WTC11 (cell line): ENCODE results near the gene NPAT. TPM values are rescaled to one million over a fixed set of nuclear protein-coding genes. Genes with fewer than 3 reads are reported as not detected.

ENCODE experiments used
- ATAC-seq: fragments of 200-7000 bp; cut with Tn5 transposase; 2 replicates; pipeline ENCODE4 v1.10.0; 2021; ENCODE audit warnings: mild to moderate bottlenecking, moderate library complexity
- CTCF ChIA-PET: fragments of 300-600 bp; sonication (Branson Sonifier 250); formaldehyde crosslinking; loops from one replicate; lab custom pipeline; 2021; ENCODE audit warnings: antibody characterized with exemption; lab: Charles Lee
- POLR2A ChIA-PET: fragments of 350-600 bp; sonication (Branson Sonifier 250); formaldehyde crosslinking; loops from one replicate; lab custom pipeline; 2021; ENCODE audit warnings: antibody characterized with exemption; lab: Charles Lee
- DNase-seq: peaks from one replicate; pipeline ENCODE4 v3.0.0; 2021; ENCODE audit warnings: low spot score
- H3K27ac Mint-ChIP-seq: 2 replicates; pipeline ENCODE4 v1.8.0; 2021; ENCODE audit warnings: mixed read lengths
- H3K27me3 Mint-ChIP-seq: 2 replicates; pipeline ENCODE4 v1.8.0; 2021; ENCODE audit warnings: low read depth, mild to moderate bottlenecking, moderate library complexity, mixed read lengths
- H3K36me3 Mint-ChIP-seq: 2 replicates; pipeline ENCODE4 v1.8.0; 2021; ENCODE audit warnings: mixed read lengths
- H3K4me1 Mint-ChIP-seq: 2 replicates; pipeline ENCODE4 v1.8.0; 2022; ENCODE audit warnings: mixed read lengths
- H3K4me3 Mint-ChIP-seq: 2 replicates; pipeline ENCODE4 v1.8.0; 2021; ENCODE audit warnings: mild to moderate bottlenecking, moderate library complexity, mixed read lengths
- H3K9me3 Mint-ChIP-seq: 2 replicates; pipeline ENCODE4 v1.8.0; 2021; ENCODE audit warnings: mixed read lengths
- CREB1 ChIP-seq: sonication (generic); formaldehyde crosslinking; IDR thresholded peaks from 2 replicates; pipeline ENCODE4 v1.8.0; 2023; ENCODE audit warnings: mild to moderate bottlenecking, missing genetic modification reagents
- FOXJ3 ChIP-seq: sonication (generic); formaldehyde crosslinking; IDR thresholded peaks from 2 replicates; pipeline ENCODE4 v1.9.0; 2021; ENCODE audit warnings: missing genetic modification reagents, mild to moderate bottlenecking, borderline replicate concordance
- GRHL2 ChIP-seq: fragments of 250-450 bp; sonication (Bioruptor Pico); IDR thresholded peaks from 2 replicates; pipeline ENCODE4 v1.8.0; 2022; ENCODE audit warnings: mild to moderate bottlenecking, moderate library complexity; ENCODE audit not compliant: insufficient replicate concordance, severe bottlenecking
- HMGA2 ChIP-seq: fragments of 250-450 bp; sonication (Bioruptor Pico); IDR thresholded peaks from 2 replicates; pipeline ENCODE4 v1.4.0; 2021; ENCODE audit warnings: mild to moderate bottlenecking, moderate library complexity
- OVOL2 ChIP-seq: fragments of 250-450 bp; sonication (Bioruptor Pico); IDR thresholded peaks from 2 replicates; pipeline ENCODE4 v1.9.0; 2021; ENCODE audit warnings: mild to moderate bottlenecking, borderline replicate concordance
- TEAD4 ChIP-seq: sonication (generic); formaldehyde crosslinking; IDR thresholded peaks from 2 replicates; pipeline ENCODE4 v1.8.0; 2022; ENCODE audit warnings: mild to moderate bottlenecking, missing genetic modification reagents
- ZNF138 ChIP-seq: sonication (generic); formaldehyde crosslinking; conservative IDR thresholded peaks from 2 replicates; pipeline ENCODE4 v1.8.1; 2022; ENCODE audit warnings: mild to moderate bottlenecking, moderate library complexity, missing genetic modification reagents
- ZNF317 ChIP-seq: sonication (generic); formaldehyde crosslinking; IDR thresholded peaks from 2 replicates; pipeline ENCODE4 v1.8.1; 2023; ENCODE audit warnings: low read depth, mild to moderate bottlenecking, moderate library complexity, missing genetic modification reagents, borderline replicate concordance
- ZNF396 ChIP-seq: fragments of 250-450 bp; sonication (Bioruptor Pico); IDR thresholded peaks from 2 replicates; pipeline ENCODE4 v1.8.0; 2021; ENCODE audit warnings: mild to moderate bottlenecking, moderate library complexity, borderline replicate concordance
- total RNA-seq: library from RNA; stranded (reverse); gene quantifications from 3 replicates; pipeline ENCODE4 v1.2.3, GENCODE V29; 2021
- TF ChIP-seq, protein P1 (sequence below): sonication (generic); formaldehyde crosslinking; IDR thresholded peaks from 2 replicates; pipeline ENCODE4 v1.8.1; 2022; ENCODE audit warnings: mild to moderate bottlenecking, moderate library complexity, missing genetic modification reagents
- TF ChIP-seq, protein P2 (sequence below): sonication (generic); formaldehyde crosslinking; IDR thresholded peaks from 2 replicates; pipeline ENCODE4 v1.8.1; 2022; ENCODE audit warnings: low read depth, missing genetic modification reagents, borderline replicate concordance
- TF ChIP-seq, protein P3 (sequence below): fragments of 200-600 bp; IDR thresholded peaks from 2 replicates; pipeline ENCODE4 v1.8.0; 2022; ENCODE audit warnings: antibody characterized with exemption
- TF ChIP-seq, protein P4 (sequence below): sonication (generic); formaldehyde crosslinking; IDR thresholded peaks from 2 replicates; pipeline ENCODE4 v1.8.1; 2023; ENCODE audit warnings: mild to moderate bottlenecking, missing genetic modification reagents, moderate library complexity
- TF ChIP-seq, protein P5 (sequence below): sonication (generic); formaldehyde crosslinking; IDR thresholded peaks from 2 replicates; pipeline ENCODE4 v1.8.0; 2022; ENCODE audit warnings: mild to moderate bottlenecking, missing genetic modification reagents
- TF ChIP-seq, protein P6 (sequence below): fragments of 250-450 bp; sonication (Bioruptor Pico); IDR thresholded peaks from 2 replicates; pipeline ENCODE4 v1.9.0; 2021; ENCODE audit warnings: mild to moderate bottlenecking
- TF ChIP-seq, protein P7 (sequence below): fragments of 250-450 bp; sonication (Bioruptor Pico); IDR thresholded peaks from 2 replicates; pipeline ENCODE4 v1.9.0; 2021; ENCODE audit warnings: mild to moderate bottlenecking, borderline replicate concordance

NPAT gene
- total RNA-seq, 1 experiment from 2014 or later: 17.2 TPM

DNA sequence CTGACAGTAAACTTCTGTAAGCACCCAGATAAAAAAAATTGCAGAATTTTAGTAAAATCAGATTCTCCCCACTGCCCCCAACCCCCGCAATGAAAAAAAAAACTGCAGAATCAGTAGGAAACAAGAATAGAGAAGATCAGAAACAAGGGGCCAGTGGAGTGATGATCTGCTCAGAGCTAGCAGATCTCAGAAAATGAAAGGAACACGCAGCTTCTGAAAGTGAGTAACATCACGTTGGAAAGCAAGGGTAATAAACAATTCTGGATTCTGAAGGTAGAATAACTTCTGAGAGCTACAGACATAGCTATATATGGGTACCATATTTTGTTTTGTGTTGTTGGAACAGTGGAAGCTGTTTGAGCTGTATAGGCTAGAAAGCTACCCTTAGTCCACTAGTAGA, 77.8 kb downstream of the NPAT start:
- Mint-ChIP-seq H3K27ac (no peak overlapping the region), H3K36me3 (peaks cover 39% of the 10 kb centered on the region), H3K27me3 (no peaks in the 10 kb centered on the region), H3K4me1 (no peaks in the 10 kb centered on the region), H3K4me3 (no peak overlapping the region), H3K9me3 (no peaks in the 10 kb centered on the region)
- ATAC-seq: no peak
- no peak for DNase-seq
- TF ChIP-seq CREB1 (CRISPR knock-in tag): no peak
- TF ChIP-seq FOXJ3: no peak
- TF ChIP-seq HMGA2 (CRISPR knock-in tag): no peak
- no peak for TF ChIP-seq TEAD4 (CRISPR knock-in tag)
- TF ChIP-seq, protein P1, sequence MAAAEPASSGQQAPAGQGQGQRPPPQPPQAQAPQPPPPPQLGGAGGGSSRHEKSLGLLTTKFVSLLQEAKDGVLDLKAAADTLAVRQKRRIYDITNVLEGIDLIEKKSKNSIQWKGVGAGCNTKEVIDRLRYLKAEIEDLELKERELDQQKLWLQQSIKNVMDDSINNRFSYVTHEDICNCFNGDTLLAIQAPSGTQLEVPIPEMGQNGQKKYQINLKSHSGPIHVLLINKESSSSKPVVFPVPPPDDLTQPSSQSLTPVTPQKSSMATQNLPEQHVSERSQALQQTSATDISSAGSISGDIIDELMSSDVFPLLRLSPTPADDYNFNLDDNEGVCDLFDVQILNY: no peak
- TF ChIP-seq, protein P2, sequence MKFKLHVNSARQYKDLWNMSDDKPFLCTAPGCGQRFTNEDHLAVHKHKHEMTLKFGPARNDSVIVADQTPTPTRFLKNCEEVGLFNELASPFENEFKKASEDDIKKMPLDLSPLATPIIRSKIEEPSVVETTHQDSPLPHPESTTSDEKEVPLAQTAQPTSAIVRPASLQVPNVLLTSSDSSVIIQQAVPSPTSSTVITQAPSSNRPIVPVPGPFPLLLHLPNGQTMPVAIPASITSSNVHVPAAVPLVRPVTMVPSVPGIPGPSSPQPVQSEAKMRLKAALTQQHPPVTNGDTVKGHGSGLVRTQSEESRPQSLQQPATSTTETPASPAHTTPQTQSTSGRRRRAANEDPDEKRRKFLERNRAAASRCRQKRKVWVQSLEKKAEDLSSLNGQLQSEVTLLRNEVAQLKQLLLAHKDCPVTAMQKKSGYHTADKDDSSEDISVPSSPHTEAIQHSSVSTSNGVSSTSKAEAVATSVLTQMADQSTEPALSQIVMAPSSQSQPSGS: no peak
- TF ChIP-seq, protein P3, sequence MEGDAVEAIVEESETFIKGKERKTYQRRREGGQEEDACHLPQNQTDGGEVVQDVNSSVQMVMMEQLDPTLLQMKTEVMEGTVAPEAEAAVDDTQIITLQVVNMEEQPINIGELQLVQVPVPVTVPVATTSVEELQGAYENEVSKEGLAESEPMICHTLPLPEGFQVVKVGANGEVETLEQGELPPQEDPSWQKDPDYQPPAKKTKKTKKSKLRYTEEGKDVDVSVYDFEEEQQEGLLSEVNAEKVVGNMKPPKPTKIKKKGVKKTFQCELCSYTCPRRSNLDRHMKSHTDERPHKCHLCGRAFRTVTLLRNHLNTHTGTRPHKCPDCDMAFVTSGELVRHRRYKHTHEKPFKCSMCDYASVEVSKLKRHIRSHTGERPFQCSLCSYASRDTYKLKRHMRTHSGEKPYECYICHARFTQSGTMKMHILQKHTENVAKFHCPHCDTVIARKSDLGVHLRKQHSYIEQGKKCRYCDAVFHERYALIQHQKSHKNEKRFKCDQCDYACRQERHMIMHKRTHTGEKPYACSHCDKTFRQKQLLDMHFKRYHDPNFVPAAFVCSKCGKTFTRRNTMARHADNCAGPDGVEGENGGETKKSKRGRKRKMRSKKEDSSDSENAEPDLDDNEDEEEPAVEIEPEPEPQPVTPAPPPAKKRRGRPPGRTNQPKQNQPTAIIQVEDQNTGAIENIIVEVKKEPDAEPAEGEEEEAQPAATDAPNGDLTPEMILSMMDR: no peak
- TF ChIP-seq, protein P4, sequence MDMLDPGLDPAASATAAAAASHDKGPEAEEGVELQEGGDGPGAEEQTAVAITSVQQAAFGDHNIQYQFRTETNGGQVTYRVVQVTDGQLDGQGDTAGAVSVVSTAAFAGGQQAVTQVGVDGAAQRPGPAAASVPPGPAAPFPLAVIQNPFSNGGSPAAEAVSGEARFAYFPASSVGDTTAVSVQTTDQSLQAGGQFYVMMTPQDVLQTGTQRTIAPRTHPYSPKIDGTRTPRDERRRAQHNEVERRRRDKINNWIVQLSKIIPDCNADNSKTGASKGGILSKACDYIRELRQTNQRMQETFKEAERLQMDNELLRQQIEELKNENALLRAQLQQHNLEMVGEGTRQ (CRISPR knock-in tag): no peak
- TF ChIP-seq ZNF317 (CRISPR knock-in tag): no peak
- TF ChIP-seq, protein P5, sequence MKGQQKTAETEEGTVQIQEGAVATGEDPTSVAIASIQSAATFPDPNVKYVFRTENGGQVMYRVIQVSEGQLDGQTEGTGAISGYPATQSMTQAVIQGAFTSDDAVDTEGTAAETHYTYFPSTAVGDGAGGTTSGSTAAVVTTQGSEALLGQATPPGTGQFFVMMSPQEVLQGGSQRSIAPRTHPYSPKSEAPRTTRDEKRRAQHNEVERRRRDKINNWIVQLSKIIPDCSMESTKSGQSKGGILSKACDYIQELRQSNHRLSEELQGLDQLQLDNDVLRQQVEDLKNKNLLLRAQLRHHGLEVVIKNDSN: no peak
- TF ChIP-seq ZNF396 (CRISPR knock-in tag): no peak
- TF ChIP-seq ZNF138 (CRISPR knock-in tag): no peak
- TF ChIP-seq OVOL2 (CRISPR knock-in tag): no peak
- no peak for TF ChIP-seq GRHL2 (CRISPR knock-in tag)
- ChIA-PET CTCF (interaction anchor here (0.7 to 1.3 kb wide), 2 partner anchors 145 to 333 kb away, joined by 3 to 4 read pairs; no protein-coding TSS in a partner anchor), POLR2A (no interaction called here)

DNA sequence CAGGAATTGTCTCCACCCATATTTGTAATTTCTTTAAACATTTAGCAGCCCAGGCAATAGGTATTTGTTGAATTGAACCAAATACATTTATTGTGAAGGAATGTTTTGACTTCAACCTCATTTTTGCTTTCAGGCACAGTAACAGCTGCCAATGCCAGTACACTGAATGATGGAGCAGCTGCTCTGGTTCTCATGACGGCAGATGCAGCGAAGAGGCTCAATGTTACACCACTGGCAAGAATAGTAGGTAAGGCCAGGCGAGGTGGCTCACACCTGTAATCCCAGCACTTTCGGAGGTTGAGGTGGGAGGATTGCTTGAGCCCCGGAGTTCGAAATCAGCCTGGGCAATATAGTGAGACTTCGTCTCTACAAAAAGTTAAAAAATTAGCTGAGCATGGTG, 80.1 kb downstream of the NPAT start:
- Mint-ChIP-seq H3K36me3 (peaks cover 28% of the 10 kb centered on the region), H3K27ac (no peak overlapping the region), H3K27me3 (no peaks in the 10 kb centered on the region), H3K9me3 (no peaks in the 10 kb centered on the region), H3K4me1 (no peaks in the 10 kb centered on the region), H3K4me3 (no peak overlapping the region)
- POLR2A ChIA-PET: no interaction called here
- ATAC-seq: no peak
- no peak for DNase-seq
- CTCF ChIA-PET: no interaction called here
- TF ChIP-seq, protein P6, sequence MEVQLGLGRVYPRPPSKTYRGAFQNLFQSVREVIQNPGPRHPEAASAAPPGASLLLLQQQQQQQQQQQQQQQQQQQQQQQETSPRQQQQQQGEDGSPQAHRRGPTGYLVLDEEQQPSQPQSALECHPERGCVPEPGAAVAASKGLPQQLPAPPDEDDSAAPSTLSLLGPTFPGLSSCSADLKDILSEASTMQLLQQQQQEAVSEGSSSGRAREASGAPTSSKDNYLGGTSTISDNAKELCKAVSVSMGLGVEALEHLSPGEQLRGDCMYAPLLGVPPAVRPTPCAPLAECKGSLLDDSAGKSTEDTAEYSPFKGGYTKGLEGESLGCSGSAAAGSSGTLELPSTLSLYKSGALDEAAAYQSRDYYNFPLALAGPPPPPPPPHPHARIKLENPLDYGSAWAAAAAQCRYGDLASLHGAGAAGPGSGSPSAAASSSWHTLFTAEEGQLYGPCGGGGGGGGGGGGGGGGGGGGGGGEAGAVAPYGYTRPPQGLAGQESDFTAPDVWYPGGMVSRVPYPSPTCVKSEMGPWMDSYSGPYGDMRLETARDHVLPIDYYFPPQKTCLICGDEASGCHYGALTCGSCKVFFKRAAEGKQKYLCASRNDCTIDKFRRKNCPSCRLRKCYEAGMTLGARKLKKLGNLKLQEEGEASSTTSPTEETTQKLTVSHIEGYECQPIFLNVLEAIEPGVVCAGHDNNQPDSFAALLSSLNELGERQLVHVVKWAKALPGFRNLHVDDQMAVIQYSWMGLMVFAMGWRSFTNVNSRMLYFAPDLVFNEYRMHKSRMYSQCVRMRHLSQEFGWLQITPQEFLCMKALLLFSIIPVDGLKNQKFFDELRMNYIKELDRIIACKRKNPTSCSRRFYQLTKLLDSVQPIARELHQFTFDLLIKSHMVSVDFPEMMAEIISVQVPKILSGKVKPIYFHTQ: no peak
- TF ChIP-seq, protein P7, sequence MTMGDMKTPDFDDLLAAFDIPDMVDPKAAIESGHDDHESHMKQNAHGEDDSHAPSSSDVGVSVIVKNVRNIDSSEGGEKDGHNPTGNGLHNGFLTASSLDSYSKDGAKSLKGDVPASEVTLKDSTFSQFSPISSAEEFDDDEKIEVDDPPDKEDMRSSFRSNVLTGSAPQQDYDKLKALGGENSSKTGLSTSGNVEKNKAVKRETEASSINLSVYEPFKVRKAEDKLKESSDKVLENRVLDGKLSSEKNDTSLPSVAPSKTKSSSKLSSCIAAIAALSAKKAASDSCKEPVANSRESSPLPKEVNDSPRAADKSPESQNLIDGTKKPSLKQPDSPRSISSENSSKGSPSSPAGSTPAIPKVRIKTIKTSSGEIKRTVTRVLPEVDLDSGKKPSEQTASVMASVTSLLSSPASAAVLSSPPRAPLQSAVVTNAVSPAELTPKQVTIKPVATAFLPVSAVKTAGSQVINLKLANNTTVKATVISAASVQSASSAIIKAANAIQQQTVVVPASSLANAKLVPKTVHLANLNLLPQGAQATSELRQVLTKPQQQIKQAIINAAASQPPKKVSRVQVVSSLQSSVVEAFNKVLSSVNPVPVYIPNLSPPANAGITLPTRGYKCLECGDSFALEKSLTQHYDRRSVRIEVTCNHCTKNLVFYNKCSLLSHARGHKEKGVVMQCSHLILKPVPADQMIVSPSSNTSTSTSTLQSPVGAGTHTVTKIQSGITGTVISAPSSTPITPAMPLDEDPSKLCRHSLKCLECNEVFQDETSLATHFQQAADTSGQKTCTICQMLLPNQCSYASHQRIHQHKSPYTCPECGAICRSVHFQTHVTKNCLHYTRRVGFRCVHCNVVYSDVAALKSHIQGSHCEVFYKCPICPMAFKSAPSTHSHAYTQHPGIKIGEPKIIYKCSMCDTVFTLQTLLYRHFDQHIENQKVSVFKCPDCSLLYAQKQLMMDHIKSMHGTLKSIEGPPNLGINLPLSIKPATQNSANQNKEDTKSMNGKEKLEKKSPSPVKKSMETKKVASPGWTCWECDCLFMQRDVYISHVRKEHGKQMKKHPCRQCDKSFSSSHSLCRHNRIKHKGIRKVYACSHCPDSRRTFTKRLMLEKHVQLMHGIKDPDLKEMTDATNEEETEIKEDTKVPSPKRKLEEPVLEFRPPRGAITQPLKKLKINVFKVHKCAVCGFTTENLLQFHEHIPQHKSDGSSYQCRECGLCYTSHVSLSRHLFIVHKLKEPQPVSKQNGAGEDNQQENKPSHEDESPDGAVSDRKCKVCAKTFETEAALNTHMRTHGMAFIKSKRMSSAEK (CRISPR knock-in tag): no peak
- TF ChIP-seq, protein P1: no peak
